ENCODE data around the gene TUB.
A peak's percentile ranks its signal among the peaks of the same experiment; 100 is the strongest.

TUB gene

DNA sequence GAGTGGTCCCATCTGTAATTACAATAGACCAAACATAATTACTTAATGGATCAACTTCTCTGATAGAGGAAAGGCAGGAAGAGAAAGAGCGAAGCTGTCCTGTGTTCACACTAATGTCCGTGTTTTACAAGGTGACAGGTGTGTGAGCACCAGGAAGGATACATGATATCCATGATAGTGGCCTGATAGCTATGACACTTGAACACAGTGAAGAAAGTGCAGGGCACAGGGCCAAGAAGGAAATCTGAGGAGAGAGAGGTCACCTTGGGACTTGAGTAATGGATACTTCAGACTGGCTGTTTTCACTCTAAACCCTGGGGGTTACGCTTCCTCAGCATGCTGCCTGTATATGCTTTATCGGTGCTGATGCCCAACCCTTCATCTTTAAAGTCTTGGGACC lies 29.4 kb downstream of the TUB start:
- no peak overlapping the region for H3K4me3 ChIP-seq (ENCODE audit: low read depth, low read length)
- DNase-seq (ENCODE audit: low read depth), result no peak
- TF ChIP-seq, protein P1, sequence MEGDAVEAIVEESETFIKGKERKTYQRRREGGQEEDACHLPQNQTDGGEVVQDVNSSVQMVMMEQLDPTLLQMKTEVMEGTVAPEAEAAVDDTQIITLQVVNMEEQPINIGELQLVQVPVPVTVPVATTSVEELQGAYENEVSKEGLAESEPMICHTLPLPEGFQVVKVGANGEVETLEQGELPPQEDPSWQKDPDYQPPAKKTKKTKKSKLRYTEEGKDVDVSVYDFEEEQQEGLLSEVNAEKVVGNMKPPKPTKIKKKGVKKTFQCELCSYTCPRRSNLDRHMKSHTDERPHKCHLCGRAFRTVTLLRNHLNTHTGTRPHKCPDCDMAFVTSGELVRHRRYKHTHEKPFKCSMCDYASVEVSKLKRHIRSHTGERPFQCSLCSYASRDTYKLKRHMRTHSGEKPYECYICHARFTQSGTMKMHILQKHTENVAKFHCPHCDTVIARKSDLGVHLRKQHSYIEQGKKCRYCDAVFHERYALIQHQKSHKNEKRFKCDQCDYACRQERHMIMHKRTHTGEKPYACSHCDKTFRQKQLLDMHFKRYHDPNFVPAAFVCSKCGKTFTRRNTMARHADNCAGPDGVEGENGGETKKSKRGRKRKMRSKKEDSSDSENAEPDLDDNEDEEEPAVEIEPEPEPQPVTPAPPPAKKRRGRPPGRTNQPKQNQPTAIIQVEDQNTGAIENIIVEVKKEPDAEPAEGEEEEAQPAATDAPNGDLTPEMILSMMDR (IDR thresholded peaks at IDR 0.05; ENCODE audit: control insufficient read depth, extremely low read depth, insufficient read depth), result no peak

DNA sequence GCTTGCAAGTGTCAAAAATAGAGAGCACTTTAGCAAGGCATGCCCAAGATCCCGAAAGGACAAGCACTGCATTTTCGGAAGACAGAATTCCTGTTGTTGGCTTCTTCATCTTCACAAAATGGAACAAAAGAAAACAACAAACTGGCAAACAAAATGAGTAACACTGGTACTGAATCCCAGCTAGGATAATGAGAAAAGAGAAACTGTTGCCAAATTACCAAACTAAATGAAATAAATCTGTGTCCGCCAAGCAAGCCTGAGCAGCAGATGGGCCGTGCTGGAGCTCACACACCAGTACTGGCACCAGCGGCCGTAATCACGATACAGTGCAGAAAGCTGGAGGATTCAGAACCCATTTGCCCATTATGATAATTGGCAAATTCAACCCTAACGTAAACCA lies 30.6 kb downstream of the TUB start:
- TF ChIP-seq, protein P1 (IDR thresholded peaks at IDR 0.05; ENCODE audit: control insufficient read depth, extremely low read depth, insufficient read depth), result no peak
- no peak overlapping the region for H3K4me3 ChIP-seq (ENCODE audit: low read depth, low read length)
- no peak for DNase-seq (ENCODE audit: low read depth)

DNA sequence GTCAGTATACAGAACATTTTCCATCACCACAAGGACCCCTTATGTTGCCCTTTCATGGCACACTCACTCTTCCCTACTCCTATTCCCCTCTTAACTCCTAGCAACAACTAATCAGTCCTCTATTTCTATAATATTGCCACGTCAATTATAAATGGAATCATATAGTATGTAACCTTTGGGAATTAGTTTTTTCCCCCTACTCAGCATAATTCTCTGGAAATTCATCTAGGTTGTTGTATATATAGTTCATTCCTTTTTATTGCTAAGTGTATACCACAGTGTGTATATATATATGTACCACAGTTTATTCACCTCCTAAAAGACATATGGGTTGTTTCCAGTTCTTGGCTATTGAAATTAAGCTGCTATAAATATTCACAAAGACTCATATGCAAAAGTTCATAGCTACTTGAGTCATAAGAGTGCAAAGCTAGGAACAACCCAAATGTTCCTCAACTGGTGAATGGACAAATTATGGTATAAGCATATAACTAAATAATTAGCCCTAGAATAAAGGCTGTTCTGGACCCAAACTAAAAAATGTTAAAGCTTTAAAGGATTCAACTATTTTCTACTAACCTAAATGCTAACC lies 41.3 kb downstream of the TUB start:
- DNase-seq (ENCODE audit: low read depth), result no peak
- H3K4me3 ChIP-seq (ENCODE audit: low read depth, low read length), result no peak overlapping the region

DNA sequence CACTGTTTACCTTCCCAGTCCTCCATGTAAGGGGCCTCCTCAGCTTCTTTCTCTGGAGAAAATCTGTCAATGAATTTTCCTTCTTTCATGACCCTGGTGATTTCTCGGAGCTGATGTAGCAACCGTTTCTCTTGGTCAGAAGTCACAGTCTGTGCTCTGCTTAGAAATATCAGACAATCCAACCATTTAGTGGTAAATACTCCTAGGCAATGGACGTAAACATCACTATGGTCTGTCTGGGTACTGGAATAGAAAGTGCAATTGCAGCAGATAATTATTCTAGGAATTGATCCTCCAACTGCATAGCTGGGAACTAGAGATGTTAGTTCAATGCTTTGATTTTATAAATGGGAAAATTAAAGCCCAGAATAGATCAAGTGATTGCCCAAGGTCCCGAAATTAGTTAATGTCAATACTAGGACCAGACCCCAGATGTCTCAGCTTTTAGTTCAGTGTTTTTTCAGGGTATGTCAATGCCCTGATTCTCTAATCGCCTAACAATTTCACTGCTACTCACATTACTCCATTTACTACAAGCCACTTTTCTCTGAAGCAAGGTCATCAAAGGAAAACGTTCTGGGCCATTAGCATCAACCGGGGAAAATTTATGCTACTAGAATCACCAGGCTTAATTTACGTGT lies 45.8 kb downstream of the TUB start:
- TF ChIP-seq, protein P1 (IDR thresholded peaks at IDR 0.05; ENCODE audit: control insufficient read depth, extremely low read depth, insufficient read depth), result no peak
- no peak overlapping the region for H3K4me3 ChIP-seq (ENCODE audit: low read depth, low read length)

More for the DNA sequence above, 41.3 kb downstream of the TUB start:
- TF ChIP-seq, protein P1 (IDR thresholded peaks at IDR 0.05; ENCODE audit: control insufficient read depth, extremely low read depth, insufficient read depth), result no peak

DNA sequence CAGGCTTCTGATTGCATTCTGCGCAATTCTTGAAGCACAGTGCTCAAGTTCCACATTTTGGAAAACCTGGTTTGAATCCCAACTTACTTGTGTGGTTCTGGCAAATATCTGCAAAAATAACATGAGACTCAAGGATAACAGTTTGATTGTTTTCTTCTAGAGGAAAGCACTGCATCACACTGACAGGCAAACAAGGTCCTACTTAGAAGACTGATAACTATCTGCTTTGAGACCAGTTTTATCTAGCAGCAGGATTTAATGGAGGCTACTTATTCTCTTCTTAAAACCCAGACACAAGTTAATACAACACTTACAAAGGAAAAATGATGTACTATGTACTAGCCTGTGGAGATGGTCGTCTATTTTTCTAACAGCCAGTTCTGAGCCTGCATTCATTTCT lies 46.4 kb downstream of the TUB start:
- H3K4me3 ChIP-seq (ENCODE audit: low read depth, low read length), result no peak overlapping the region
- TF ChIP-seq, protein P1 (IDR thresholded peaks at IDR 0.05; ENCODE audit: control insufficient read depth, extremely low read depth, insufficient read depth), result no peak
- DNase-seq (ENCODE audit: low read depth), result no peak

More for the DNA sequence above, 45.8 kb downstream of the TUB start:
- DNase-seq (ENCODE audit: low read depth), result no peak

DNA sequence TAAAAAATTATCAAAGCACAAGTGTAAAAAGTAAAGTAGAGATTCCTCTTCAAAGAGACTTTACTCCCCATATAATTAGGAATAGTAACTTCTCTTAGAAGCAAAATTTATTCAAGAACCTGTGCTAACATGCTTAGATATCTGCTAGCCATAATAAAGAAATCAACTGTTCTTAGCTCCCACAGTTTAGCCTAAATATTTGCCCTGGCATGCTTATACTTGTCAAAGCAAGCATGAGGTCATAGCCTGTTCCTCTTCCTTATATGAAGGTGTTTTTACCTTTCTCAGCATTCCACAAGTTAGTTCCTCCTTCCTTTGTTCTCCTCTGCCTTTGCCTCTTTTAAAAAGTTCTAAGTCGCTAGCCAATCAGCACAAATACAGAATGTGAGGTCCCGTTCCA lies 57.5 kb downstream of the TUB start:
- peak; percentile 18 for DNase-seq (ENCODE audit: low read depth)
- TF ChIP-seq, protein P1 (IDR thresholded peaks at IDR 0.05; ENCODE audit: control insufficient read depth, extremely low read depth, insufficient read depth), result no peak
- no peak overlapping the region for H3K4me3 ChIP-seq (ENCODE audit: low read depth, low read length)

DNA sequence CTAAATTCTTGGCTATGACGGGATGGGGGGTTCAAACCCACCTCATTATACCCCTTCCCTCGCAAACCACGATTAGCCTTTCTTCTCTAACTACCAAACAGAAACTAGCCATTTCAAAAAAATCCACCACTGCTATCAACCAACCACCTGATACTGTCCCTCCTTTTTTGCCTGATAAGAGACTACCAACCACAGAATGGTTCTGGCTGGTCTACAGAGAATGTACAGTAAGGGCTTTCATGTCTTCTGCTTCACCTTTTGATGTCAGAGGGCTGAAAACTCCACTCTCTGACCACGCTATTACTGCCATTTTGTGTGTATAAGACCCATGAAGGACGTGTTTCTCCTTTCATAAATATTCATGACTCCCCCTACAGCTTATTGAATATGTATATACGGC lies 68.7 kb downstream of the TUB start:
- TF ChIP-seq, protein P1 (IDR thresholded peaks at IDR 0.05; ENCODE audit: control insufficient read depth, extremely low read depth, insufficient read depth), result no peak
- H3K4me3 ChIP-seq (ENCODE audit: low read depth, low read length), result no peak overlapping the region

More for the DNA sequence above, 68.7 kb downstream of the TUB start:
- no peak for DNase-seq (ENCODE audit: low read depth)

Measured in LNCaP clone FGC (cell line).